A549 (cell line): ENCODE data around the gene CLIP2. TPM values are rescaled to one million over a fixed set of nuclear protein-coding genes. Genes with fewer than 3 reads are reported as not detected.

Source experiments
- ATAC-seq, 2 experiments: fragments of 200-7000 bp in 1 of 2; fragments of >200 bp in 1 of 2; cut with Nextera tagmentation in 1 of 2; cut with Tn5 transposase in 1 of 2; 3 replicates each; pipeline versions ENCODE4 v1.8.0 to v1.9.1; 2018 to 2020; ENCODE audit warnings: mild to moderate bottlenecking in 1 of 2, moderate library complexity in 1 of 2
- CTCF ChIA-PET: fragments of 300-600 bp; sonication (Branson Sonifier 250); formaldehyde crosslinking; extraction: SDS; loops from one replicate; lab custom pipeline; 2021; ENCODE audit warnings: antibody characterized with exemption, inconsistent platforms; lab: Yijun Ruan, JAX
- POLR2A ChIA-PET: fragments of 350-600 bp; formaldehyde crosslinking; extraction: SDS; loops from one replicate; lab custom pipeline; 2021; ENCODE audit warnings: antibody characterized with exemption, inconsistent platforms; lab: Yijun Ruan, JAX
- DNase-seq, 2 experiments: peaks; one replicate each; pipeline versions ENCODE4 v3.0.0 to v3.0.0-alpha.2; 2011 to 2016; ENCODE audit warnings: low read depth in 1 of 2, low spot score in 1 of 2
- FAIRE-seq: peaks from 2 replicates; lab custom pipeline; 2011; peaks lifted over from hg19 to GRCh38; lab: Jason Lieb, UNC
- H3K27ac ChIP-seq, 2 experiments: fragments of >200 bp; sonication (Bioruptor Twin); formaldehyde crosslinking; 3 replicates each; pipeline ENCODE4 v1.5.1; 2016 to 2017
- H3K4me1 ChIP-seq: fragments of >200 bp; sonication (Bioruptor Twin); formaldehyde crosslinking; 3 replicates; pipeline ENCODE4 v1.6.1; 2016
- H3K4me2 ChIP-seq: fragments of >200 bp; sonication (Bioruptor Twin); formaldehyde crosslinking; 3 replicates; pipeline ENCODE4 v1.6.1; 2016
- H3K4me3 ChIP-seq: fragments of >200 bp; sonication (Bioruptor Twin); formaldehyde crosslinking; 3 replicates; pipeline ENCODE4 v1.5.1; 2016
- H3K9me3 ChIP-seq: fragments of >200 bp; sonication (Bioruptor Twin); formaldehyde crosslinking; 3 replicates; pipeline ENCODE4 v1.6.1; 2016
- ATOH8 ChIP-seq: fragments of 250-450 bp; sonication (Bioruptor Pico); IDR thresholded peaks from 2 replicates; pipeline ENCODE4 v1.5.0; 2020; ENCODE audit warnings: low read depth, mild to moderate bottlenecking, moderate library complexity
- BCL3 ChIP-seq: fragments of >200 bp; sonication (Bioruptor Twin); formaldehyde crosslinking; IDR thresholded peaks from 3 replicates; pipeline ENCODE4 v1.6.1; 2016
- CBX8 ChIP-seq: fragments of 200-600 bp; sonication (generic); IDR thresholded peaks from 2 replicates; pipeline ENCODE4 v1.6.1; 2016
- CHD2 ChIP-seq: fragments of 150-350 bp; IDR thresholded peaks from 2 replicates; pipeline ENCODE4 v1.6.1; 2014; ENCODE audit warnings: low read length; ENCODE audit not compliant: partially characterized antibody
- CHD4 ChIP-seq: fragments of 200-600 bp; sonication (generic); IDR thresholded peaks from 2 replicates; pipeline ENCODE4 v1.6.1; 2016; ENCODE audit warnings: antibody characterized with exemption, mild to moderate bottlenecking, borderline replicate concordance
- E2F6 ChIP-seq: IDR thresholded peaks from 2 replicates; pipeline ENCODE4 v1.6.1; 2012; ENCODE audit warnings: low read depth, borderline replicate concordance
- GATA3 ChIP-seq: IDR thresholded peaks from 2 replicates; pipeline ENCODE4 v1.6.1; 2012; ENCODE audit warnings: borderline replicate concordance
- HDAC2 ChIP-seq: fragments of 200-600 bp; sonication (generic); IDR thresholded peaks from 2 replicates; pipeline ENCODE4 v1.6.1; 2016
- HMGXB4 ChIP-seq: fragments of 250-450 bp; sonication (Bioruptor Pico); IDR thresholded peaks from 2 replicates; pipeline ENCODE4 v1.5.0; 2021; ENCODE audit warnings: mild to moderate bottlenecking, moderate library complexity, borderline replicate concordance
- HOXA7 ChIP-seq: fragments of 250-450 bp; sonication (Bioruptor Pico); IDR thresholded peaks from 2 replicates; pipeline ENCODE4 v1.5.0; 2020; ENCODE audit warnings: mild to moderate bottlenecking, moderate library complexity
- HOXB13 ChIP-seq: fragments of 250-450 bp; sonication (Bioruptor Pico); IDR thresholded peaks from 2 replicates; pipeline ENCODE4 v1.5.0; 2020; ENCODE audit warnings: low read depth, mild to moderate bottlenecking, moderate library complexity
- KDM1A ChIP-seq: fragments of 200-600 bp; sonication (generic); IDR thresholded peaks from 2 replicates; pipeline ENCODE4 v1.6.1; 2016; ENCODE audit warnings: low read depth, mild to moderate bottlenecking
- MAFK ChIP-seq: fragments of 450-650 bp; IDR thresholded peaks from 2 replicates; pipeline ENCODE4 v1.6.1; 2014; ENCODE audit not compliant: partially characterized antibody
- NFE2L2 ChIP-seq: fragments of 150-350 bp; conservative IDR thresholded peaks from 2 replicates; pipeline ENCODE4 v1.6.1; 2014; ENCODE audit warnings: low read length
- PBX3 ChIP-seq: IDR thresholded peaks from 2 replicates; pipeline ENCODE4 v1.6.1; 2012
- PHF8 ChIP-seq: fragments of 200-600 bp; sonication (generic); IDR thresholded peaks from 2 replicates; pipeline ENCODE4 v1.6.1; 2016; ENCODE audit warnings: low read depth, mild to moderate bottlenecking, antibody characterized with exemption, moderate library complexity, borderline replicate concordance
- RAD21 ChIP-seq, 2 experiments: fragments of >200 bp in 1 of 2; sonication (Bioruptor Twin) in 1 of 2; formaldehyde crosslinking in 1 of 2; IDR thresholded peaks in 1 of 2; conservative IDR thresholded peaks in 1 of 2; 2 replicates in 1 of 2; 3 replicates in 1 of 2; pipeline ENCODE4 v1.6.1; 2012 to 2018; ENCODE audit warnings: inconsistent platforms in 1 of 2
- RCOR1 ChIP-seq: fragments of 150-350 bp; IDR thresholded peaks from 2 replicates; pipeline ENCODE4 v1.6.1; 2014; ENCODE audit warnings: antibody characterized with exemption, low read length, low read depth
- RNF2 ChIP-seq: fragments of 200-600 bp; sonication (generic); IDR thresholded peaks from 2 replicates; pipeline ENCODE4 v1.6.1; 2016; ENCODE audit warnings: low read depth, mild to moderate bottlenecking, antibody characterized with exemption, moderate library complexity, borderline replicate concordance
- SREBF2 ChIP-seq: fragments of 450-650 bp; IDR thresholded peaks from 2 replicates; pipeline ENCODE4 v1.6.1; 2014; ENCODE audit warnings: mild to moderate bottlenecking, moderate library complexity
- TFCP2L1 ChIP-seq: fragments of 250-450 bp; sonication (Bioruptor Pico); IDR thresholded peaks from 2 replicates; pipeline ENCODE4 v1.5.0; 2021; ENCODE audit warnings: mild to moderate bottlenecking
- ZC3H11A ChIP-seq: fragments of 450-650 bp; IDR thresholded peaks from 2 replicates; pipeline ENCODE4 v1.6.1; 2014; ENCODE audit warnings: antibody characterized with exemption, mild to moderate bottlenecking
- ZSCAN20 ChIP-seq: fragments of 250-450 bp; sonication (Bioruptor Pico); IDR thresholded peaks from 2 replicates; pipeline ENCODE4 v1.8.0; 2022; ENCODE audit warnings: mild to moderate bottlenecking, moderate library complexity
- WGBS: methylation state at CpG from one replicate; pipeline ENCODE4 v1.1.6; 2017; ENCODE audit errors: missing lambda C conversion rate; 5-methylcytosine and 5-hydroxymethylcytosine counted together
- polyA plus RNA-seq, 4 experiments: library from polyadenylated mRNA; depleted of rRNA in 3 of 4; stranded (reverse); fragments of >200 nt; fragmentation: RNase III in 1 of 4; extraction: RNeasy Plus Mini Kit Qiagen cat#74134 plus additional on column Dnase treatment in 1 of 4; gene quantifications; 2 replicates in 3 of 4; 3 replicates in 1 of 4; pipeline ENCODE4 v1.2.3, GENCODE V29; 2011 to 2017

Gene CLIP2
- polyA plus RNA-seq, 2 of the 4 experiments (the other 2 are of a cell fraction) = 3.7 to 17.0 TPM

GRCh38 chr7:74372511-74373111 is 83.4 kb downstream of the CLIP2 start:
- Histone ChIP-seq H3K4me2 (no peak overlapping the region), H3K27ac (no peak overlapping the region), H3K9me3 (no peaks in the 10 kb centered on the region), H3K4me3 (no peak overlapping the region), H3K4me1 (peaks cover 11% of the 10 kb centered on the region)
- POLR2A ChIA-PET = interaction anchor here (0.6 kb wide), 1 partner anchor 33 kb away, joined by 3 read pairs; no protein-coding TSS in a partner anchor
- 85% methylated on average over 24 of the region's 28 CpGs for WGBS
- CTCF ChIA-PET = interaction anchor here (1.0 to 1.8 kb wide), 3 partner anchors 21 to 28 kb away, joined by 3 to 8 read pairs (median 3); no protein-coding TSS in a partner anchor
- DNase-seq = no peak
- ATAC-seq = no peak
- no peak for TF ChIP-seq HOXA7 (CRISPR knock-in tag)
- TF ChIP-seq MAFK = no peak
- TF ChIP-seq RNF2 = no peak
- TF ChIP-seq HOXB13 (CRISPR knock-in tag) = no peak
- no peak for TF ChIP-seq PBX3
- TF ChIP-seq ATOH8 (CRISPR knock-in tag) = no peak
- no peak for TF ChIP-seq CHD2
- no peak for TF ChIP-seq CBX8
- no peak for TF ChIP-seq SREBF2
- TF ChIP-seq GATA3 = no peak
- no peak for TF ChIP-seq RCOR1
- TF ChIP-seq NFE2L2 = no peak
- TF ChIP-seq BCL3 = no peak
- TF ChIP-seq ZSCAN20 (CRISPR knock-in tag) = no peak
- TF ChIP-seq ZC3H11A = no peak
- no peak for TF ChIP-seq RAD21 (conservative IDR thresholded peaks at IDR 0.05 in 1 of 2, IDR thresholded peaks at IDR 0.05 in 1 of 2)
- no peak for TF ChIP-seq PHF8
- TF ChIP-seq E2F6 = no peak
- no peak for TF ChIP-seq KDM1A
- no peak for TF ChIP-seq TFCP2L1 (CRISPR knock-in tag)
- TF ChIP-seq, all 56 proteins: peak for 0
- no peak for FAIRE-seq

GRCh38 chr7:74373536-74373935 is 84.3 kb downstream of the CLIP2 start:
- whole genome bisulfite sequencing = 65% methylated on average over 3 of the region's 3 CpGs
- DNase-seq = no peak
- POLR2A ChIA-PET = no interaction called here
- Histone ChIP-seq H3K4me2 (no peak overlapping the region), H3K4me3 (no peak overlapping the region), H3K4me1 (peaks cover 11% of the 10 kb centered on the region), H3K27ac (no peak overlapping the region), H3K9me3 (no peaks in the 10 kb centered on the region)
- no peak for FAIRE-seq
- ATAC-seq = no peak
- TF ChIP-seq CHD4 (no peak), HMGXB4 (CRISPR knock-in tag) (no peak), HDAC2 (no peak), HOXB13 (CRISPR knock-in tag) (no peak)
- TF ChIP-seq, all 56 proteins: peak for 0
- CTCF ChIA-PET = interaction anchor here (1.0 to 1.4 kb wide), 4 partner anchors 12 to 167 kb away, joined by 3 to 5 read pairs (median 3); no protein-coding TSS in a partner anchor
